OCI-LY1 (cell line): ENCODE measurements around the gene CELSR1.

Source experiments
- EZH2 ChIP-seq: fragments of 200-600 bp; sonication (generic), shearing (Covaris generic); IDR thresholded peaks from 2 replicates; pipeline ENCODE4 v1.8.0; 2017; ENCODE audit warnings: borderline replicate concordance, mixed run types, mild to moderate bottlenecking, antibody characterized with exemption, low read length, moderate library complexity, mixed read lengths
- TF ChIP-seq, protein P1 (sequence below): fragments of 200-600 bp; sonication (generic), shearing (Covaris generic); IDR thresholded peaks from 2 replicates; pipeline ENCODE4 v1.5.1; 2017; ENCODE audit warnings: mild to moderate bottlenecking, antibody characterized with exemption, low read length, moderate library complexity, mixed read lengths

DNA sequence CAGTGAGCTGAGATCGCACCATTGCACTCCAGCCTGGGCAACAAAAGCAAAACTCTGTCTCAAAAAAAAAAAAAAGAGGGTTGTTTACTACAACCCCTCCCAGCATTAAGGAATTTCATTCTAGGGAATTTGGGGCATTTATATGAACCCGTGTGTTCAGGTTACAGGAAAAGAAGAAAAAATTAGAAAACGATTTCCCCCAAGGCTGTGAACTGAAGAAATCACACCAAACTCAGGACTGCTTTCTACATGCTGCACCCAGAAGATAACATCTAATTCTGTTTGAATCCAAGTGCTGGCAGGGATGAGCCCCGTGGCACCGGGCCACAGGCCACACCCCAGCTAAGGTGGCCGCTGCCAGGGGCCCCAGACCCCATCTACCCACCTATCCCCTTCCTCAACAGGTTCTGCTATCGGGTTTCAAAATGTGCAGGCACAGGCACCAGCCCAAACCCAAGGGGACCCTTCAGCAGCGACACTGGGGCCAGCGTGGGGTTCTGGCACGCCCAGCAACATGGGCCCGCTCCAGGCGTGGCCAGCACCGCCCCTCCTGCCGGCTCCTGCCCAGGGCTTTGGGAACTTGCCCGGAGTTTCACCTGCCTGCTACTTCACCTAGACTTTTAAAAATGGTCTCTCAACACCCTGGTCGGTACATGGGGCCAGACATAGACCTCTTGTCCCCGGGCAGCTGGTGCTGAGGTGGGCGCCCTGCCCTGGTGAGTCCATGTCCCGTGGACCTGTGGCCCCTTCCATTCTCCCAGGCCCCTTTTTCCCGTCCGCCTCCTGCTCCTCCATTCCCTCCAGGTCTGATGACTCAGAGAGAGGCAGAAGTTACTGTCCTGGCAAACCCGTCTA is 11.8 kb downstream of the CELSR1 start:
- TF ChIP-seq, protein P1, sequence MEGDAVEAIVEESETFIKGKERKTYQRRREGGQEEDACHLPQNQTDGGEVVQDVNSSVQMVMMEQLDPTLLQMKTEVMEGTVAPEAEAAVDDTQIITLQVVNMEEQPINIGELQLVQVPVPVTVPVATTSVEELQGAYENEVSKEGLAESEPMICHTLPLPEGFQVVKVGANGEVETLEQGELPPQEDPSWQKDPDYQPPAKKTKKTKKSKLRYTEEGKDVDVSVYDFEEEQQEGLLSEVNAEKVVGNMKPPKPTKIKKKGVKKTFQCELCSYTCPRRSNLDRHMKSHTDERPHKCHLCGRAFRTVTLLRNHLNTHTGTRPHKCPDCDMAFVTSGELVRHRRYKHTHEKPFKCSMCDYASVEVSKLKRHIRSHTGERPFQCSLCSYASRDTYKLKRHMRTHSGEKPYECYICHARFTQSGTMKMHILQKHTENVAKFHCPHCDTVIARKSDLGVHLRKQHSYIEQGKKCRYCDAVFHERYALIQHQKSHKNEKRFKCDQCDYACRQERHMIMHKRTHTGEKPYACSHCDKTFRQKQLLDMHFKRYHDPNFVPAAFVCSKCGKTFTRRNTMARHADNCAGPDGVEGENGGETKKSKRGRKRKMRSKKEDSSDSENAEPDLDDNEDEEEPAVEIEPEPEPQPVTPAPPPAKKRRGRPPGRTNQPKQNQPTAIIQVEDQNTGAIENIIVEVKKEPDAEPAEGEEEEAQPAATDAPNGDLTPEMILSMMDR: no peak
- TF ChIP-seq EZH2: no peak
